Measurements from ENCODE around the gene C9orf152. TPM values are rescaled to one million over a fixed set of nuclear protein-coding genes. Genes with fewer than 3 reads are reported as not detected.

C9orf152 gene
- total RNA-seq, 1 donor = not detected

Other genes starting within 250 kb of the C9orf152 start
- 37.8 TPM for gene TXN, start 48.3 kb upstream of the C9orf152 start, total RNA-seq
- not detected for gene TXNDC8, start 129.7 kb upstream of the C9orf152 start, total RNA-seq